GM12872 (cell line): ENCODE data around the gene TBKBP1.

Experiments
- TF ChIP-seq, protein P1 (sequence below): IDR thresholded peaks from 3 replicates; pipeline ENCODE4 v1.5.1; 2011; ENCODE audit warnings: low read depth, mild to moderate bottlenecking, low read length, moderate library complexity; ENCODE audit not compliant: insufficient read depth

Gene TBKBP1

DNA sequence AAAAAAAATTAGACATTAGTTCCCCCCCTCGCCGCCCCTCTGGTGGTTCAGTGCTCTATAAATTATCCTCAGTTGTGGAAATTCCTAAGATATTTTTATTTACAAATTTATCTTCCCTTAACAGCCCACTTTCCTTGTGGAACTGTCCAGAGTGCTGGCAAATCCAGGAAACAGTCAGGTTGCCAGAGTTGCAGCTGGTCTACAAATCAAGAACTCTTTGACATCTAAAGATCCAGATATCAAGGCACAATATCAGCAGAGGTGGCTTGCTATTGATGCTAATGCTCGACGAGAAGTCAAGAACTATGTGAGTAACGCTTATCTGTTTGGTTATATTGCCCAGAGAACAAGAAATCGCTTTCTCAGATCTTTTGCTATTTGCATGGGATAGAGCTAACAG is 41.4 kb upstream of the TBKBP1 start:
- TF ChIP-seq, protein P1, sequence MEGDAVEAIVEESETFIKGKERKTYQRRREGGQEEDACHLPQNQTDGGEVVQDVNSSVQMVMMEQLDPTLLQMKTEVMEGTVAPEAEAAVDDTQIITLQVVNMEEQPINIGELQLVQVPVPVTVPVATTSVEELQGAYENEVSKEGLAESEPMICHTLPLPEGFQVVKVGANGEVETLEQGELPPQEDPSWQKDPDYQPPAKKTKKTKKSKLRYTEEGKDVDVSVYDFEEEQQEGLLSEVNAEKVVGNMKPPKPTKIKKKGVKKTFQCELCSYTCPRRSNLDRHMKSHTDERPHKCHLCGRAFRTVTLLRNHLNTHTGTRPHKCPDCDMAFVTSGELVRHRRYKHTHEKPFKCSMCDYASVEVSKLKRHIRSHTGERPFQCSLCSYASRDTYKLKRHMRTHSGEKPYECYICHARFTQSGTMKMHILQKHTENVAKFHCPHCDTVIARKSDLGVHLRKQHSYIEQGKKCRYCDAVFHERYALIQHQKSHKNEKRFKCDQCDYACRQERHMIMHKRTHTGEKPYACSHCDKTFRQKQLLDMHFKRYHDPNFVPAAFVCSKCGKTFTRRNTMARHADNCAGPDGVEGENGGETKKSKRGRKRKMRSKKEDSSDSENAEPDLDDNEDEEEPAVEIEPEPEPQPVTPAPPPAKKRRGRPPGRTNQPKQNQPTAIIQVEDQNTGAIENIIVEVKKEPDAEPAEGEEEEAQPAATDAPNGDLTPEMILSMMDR: no peak

DNA sequence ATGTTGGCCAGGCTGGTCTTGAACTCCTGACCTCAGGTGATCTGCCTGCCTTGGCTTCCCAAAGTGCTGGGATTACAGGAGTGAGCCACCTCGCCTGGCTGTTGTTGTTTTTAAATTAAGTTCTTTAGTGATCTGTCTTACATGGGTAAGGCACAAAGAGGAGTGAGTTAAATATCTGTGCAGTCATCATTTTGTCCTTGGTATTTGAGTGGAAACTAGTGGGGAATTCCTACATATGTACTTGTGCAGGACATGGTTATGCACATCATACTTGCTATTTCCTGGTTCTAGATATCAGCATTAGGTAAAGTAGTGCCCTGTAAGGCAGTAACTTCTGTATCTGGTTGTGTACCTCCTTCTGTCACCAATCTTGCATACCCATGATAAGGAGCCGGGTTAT is 40.5 kb upstream of the TBKBP1 start:
- TF ChIP-seq, protein P1: no peak

DNA sequence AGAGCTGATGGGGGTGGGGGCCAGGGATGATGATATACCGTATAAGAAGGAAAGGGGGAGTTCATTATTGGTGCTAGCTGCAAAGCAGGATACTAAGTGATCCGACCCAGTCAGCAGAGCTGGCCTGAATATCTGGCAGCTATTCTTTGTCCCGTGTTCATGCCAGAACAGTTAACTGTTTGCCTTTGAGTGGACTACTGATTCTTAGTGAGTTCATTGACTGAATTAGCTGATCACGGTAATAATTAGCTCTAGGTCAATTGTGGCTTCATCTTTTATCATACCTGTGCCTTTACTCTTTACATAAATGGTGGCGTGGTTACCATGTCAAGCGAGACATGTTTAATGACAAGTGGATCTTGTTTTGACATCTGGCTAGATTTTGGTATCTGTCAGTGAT is 39.0 kb upstream of the TBKBP1 start:
- TF ChIP-seq, protein P1: no peak

DNA sequence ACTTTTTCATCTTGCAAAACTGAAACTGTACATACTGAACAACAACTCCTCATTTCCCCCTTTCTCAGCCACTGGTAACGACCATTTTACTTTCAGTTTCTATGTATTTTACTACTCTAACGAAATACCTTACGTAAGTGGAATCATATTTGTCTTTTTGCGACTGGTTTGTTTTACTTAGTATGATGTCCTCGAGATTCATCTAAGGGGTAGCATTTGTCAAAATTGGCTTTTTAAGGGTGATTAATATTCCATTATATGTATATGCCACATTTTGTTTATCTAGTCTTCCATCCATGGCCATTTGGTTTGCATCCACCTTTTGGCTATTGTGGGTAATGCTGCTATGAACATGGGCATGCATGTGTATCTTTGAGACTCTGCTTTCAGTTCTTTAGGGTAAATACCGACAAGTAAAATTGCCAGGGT is 33.9 kb upstream of the TBKBP1 start:
- TF ChIP-seq, protein P1: peak; percentile 29; the same call in 1 of the 3 replicates

DNA sequence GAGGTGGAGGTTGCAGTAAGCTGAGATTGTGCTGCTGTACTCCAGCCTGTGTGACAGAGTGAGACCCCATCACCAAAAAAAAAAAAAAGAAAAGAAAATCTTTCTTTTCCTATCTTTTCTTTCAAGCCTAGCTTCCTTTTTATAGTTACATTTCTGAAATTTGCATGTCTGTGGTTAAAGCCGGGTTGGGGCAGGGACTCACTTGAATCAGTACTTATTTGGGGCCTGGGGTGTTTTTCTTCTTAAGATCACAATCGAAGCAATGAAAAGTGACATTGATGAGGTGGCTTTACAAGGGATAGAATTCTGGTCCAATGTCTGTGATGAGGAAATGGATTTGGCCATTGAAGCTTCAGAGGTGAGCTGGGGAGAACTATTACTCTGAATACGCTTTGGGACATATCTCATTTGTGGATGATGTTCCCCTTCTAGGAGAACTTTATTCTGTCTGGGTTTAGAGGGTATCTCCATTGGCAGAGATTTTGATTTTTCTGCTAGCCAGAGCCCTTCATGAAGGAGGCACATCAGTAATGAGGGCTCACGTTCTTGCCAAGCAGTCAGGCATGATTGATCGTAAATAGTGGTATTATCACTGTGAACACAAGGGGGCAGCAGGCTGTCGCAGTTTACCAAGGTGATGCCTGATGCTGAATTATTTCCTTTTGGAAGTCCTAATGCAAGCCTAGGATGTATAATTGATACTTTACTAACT is 29.9 kb upstream of the TBKBP1 start:
- TF ChIP-seq, protein P1: peak; percentile 82

DNA sequence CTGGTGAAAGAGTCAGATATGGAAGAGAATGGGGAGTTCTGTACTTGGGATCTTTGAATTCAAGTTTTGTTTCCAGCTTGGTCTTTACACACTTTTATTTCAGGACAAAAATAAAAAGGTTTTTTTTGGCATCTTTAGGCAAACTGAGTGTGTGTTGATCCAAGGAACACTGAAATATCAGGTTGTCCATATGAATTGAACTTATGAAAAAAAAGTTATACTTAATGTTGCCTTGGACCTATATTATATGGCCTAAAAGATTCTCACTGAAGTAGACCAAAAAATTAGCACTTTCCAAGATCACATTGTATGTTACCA is 29.4 kb upstream of the TBKBP1 start:
- TF ChIP-seq, protein P1: no peak

DNA sequence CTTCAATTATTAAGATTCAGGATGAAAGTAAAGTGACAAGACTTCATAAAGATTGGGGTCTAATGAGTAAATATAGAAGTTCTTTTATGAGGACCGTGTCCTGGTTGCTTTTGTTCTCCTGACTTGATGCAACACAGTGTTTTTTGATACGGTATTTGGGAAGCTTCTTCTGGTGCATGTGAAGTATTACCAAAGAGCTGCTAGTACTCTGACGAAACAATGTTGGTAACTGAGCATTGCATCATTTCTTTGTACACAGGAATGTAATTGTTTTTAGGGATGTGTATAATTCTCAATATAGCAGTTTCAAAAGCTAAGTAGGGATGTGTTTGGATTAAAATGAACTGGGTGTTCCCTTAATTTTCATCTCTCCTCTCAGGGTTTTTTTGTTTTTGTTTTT is 28.3 kb upstream of the TBKBP1 start:
- TF ChIP-seq, protein P1: no peak
